Smooth muscle cell (in vitro differentiated cells): ENCODE measurements around the gene FBXL20. TPM values are rescaled to one million over a fixed set of nuclear protein-coding genes. Genes with fewer than 3 reads are reported as not detected.

Experiments used
- DNase-seq: peaks from one replicate; lab custom pipeline; 2025; ENCODE audit not compliant: unreplicated experiment; lab: John Stamatoyannopoulos, UW
- H2AFZ ChIP-seq: fragments of 200-600 bp; sonication (generic); 2 replicates; pipeline ENCODE4 v1.6.0; 2016; ENCODE audit warnings: antibody characterized with exemption, low read depth, mild to moderate bottlenecking
- H3F3A ChIP-seq: fragments of 200-600 bp; sonication (generic); 2 replicates; pipeline ENCODE4 v1.6.0; 2017; ENCODE audit warnings: antibody characterized with exemption, low read depth
- H3K27ac ChIP-seq: fragments of 200-600 bp; sonication (generic); 2 replicates; pipeline ENCODE4 v1.5.1; 2016; ENCODE audit warnings: low read depth, mild to moderate bottlenecking
- H3K27me3 ChIP-seq: fragments of 200-600 bp; sonication (generic); 2 replicates; pipeline ENCODE4 v1.6.1; 2016; ENCODE audit warnings: low read depth, mild to moderate bottlenecking
- H3K36me3 ChIP-seq: fragments of 200-600 bp; sonication (generic); 2 replicates; pipeline ENCODE4 v1.5.1; 2016; ENCODE audit warnings: low read depth
- H3K4me1 ChIP-seq: fragments of 200-600 bp; sonication (generic); 2 replicates; pipeline ENCODE4 v1.5.1; 2016; ENCODE audit warnings: low read depth
- H3K4me2 ChIP-seq: fragments of 200-600 bp; sonication (generic); 2 replicates; pipeline ENCODE4 v1.6.0; 2016; ENCODE audit warnings: mild to moderate bottlenecking
- H3K4me3 ChIP-seq: fragments of 200-600 bp; sonication (generic); 2 replicates; pipeline ENCODE4 v1.5.1; 2016; ENCODE audit warnings: mild to moderate bottlenecking
- H3K79me2 ChIP-seq: fragments of 200-600 bp; sonication (generic); 2 replicates; pipeline ENCODE4 v1.6.0; 2016; ENCODE audit warnings: low read depth, mild to moderate bottlenecking
- H3K9ac ChIP-seq: fragments of 200-600 bp; sonication (generic); 2 replicates; pipeline ENCODE4 v1.6.0; 2016; ENCODE audit warnings: low read depth
- H3K9me3 ChIP-seq: fragments of 200-600 bp; sonication (generic); replicated peaks from 2 replicates; pipeline ENCODE4 v1.5.1; 2016; ENCODE audit warnings: low read depth
- H4K20me1 ChIP-seq: fragments of 200-600 bp; sonication (generic); 2 replicates; pipeline ENCODE4 v1.6.0; 2016; ENCODE audit warnings: low read depth
- CTCF ChIP-seq: fragments of 200-600 bp; sonication (generic); IDR thresholded peaks from 2 replicates; pipeline ENCODE4 v1.5.1; 2017; ENCODE audit warnings: borderline replicate concordance, mild to moderate bottlenecking, antibody characterized with exemption; ENCODE audit not compliant: insufficient read depth, poor library complexity, severe bottlenecking
- WGBS: methylation state at CpG from one replicate; pipeline ENCODE4 v1.1.7; 2016; ENCODE audit warnings: low lambda C conversion rate; 5-methylcytosine and 5-hydroxymethylcytosine counted together
- polyA plus RNA-seq: library from polyadenylated mRNA; unstranded; fragments of >200 nt; fragmentation: Nextera tagmentation; extraction: Ambion mirVana; gene quantifications from 2 replicates; pipeline ENCODE4 v1.2.1, GENCODE V29; 2016
- total RNA-seq: library from RNA; depleted of rRNA; stranded (reverse); fragments of >200 nt; gene quantifications from 2 replicates; pipeline ENCODE4 v1.2.3, GENCODE V29; 2014

Gene FBXL20
- total and polyA plus RNA-seq, 2 experiments from 2014 or later: 8.0 to 19.9 TPM

DNA sequence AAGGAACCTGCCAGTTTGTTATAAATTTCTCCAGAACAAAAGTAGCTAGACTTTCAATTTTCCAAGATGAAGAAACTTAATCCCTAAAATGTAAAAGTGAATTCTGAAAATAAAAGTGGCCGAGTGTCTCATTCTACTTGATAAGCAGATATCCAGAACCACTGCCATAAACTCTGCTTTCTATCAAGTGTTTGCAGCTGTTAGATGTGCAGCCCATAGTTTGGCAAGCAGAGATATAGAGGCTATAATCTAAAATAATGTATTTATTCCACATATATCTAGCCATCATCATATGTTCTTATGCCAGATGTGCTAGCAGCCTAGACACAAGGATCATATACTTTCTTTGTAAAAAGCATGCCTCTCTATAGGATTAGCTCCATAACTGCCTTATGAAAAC is 14.7 kb upstream of the FBXL20 start:
- WGBS: 92% methylated on average over 1 of the region's 1 CpG

DNA sequence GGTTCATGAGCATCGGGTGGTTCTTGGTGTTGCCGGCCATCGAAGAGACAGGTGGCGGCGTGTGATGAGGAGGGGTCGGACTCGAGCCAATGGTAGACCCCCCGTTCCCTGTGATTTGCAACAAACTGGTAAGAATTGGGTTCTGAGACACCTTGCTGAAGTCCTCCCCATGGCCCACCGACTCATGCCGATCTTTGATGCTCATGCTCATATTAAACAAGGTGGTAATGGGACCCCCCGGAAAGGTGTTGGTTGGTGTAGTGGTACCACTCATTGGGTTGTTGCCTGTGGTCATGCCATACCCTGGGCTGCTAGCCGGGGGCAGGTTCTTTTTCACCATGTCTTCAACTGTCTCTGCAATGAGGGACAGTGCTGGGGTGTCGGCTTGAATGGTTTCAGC is 8.9 kb upstream of the FBXL20 start:
- no peak overlapping the region for H3K27ac ChIP-seq
- H3K27me3 ChIP-seq: no peaks in the 10 kb centered on the region
- H3K4me2 ChIP-seq: no peak overlapping the region
- peaks cover 13% of the 10 kb centered on the region for H3F3A ChIP-seq
- H3K4me3 ChIP-seq: no peak overlapping the region
- no peaks in the 10 kb centered on the region for H3K4me1 ChIP-seq
- 98% methylated on average over 13 of the region's 13 CpGs for WGBS
- TF ChIP-seq CTCF: no peak
- peaks cover 16% of the 10 kb centered on the region for H3K36me3 ChIP-seq
- H3K9me3 ChIP-seq: no peaks in the 10 kb centered on the region
- no peak for DNase-seq
- no peaks in the 10 kb centered on the region for H3K79me2 ChIP-seq
- no peak overlapping the region for H3K9ac ChIP-seq
- no peaks in the 10 kb centered on the region for H4K20me1 ChIP-seq
- H2AFZ ChIP-seq: no peak overlapping the region

More for the DNA sequence above, 14.7 kb upstream of the FBXL20 start:
- H3K4me1 ChIP-seq: no peaks in the 10 kb centered on the region
- H3K4me2 ChIP-seq: no peak overlapping the region
- no peak for DNase-seq
- no peak overlapping the region for H2AFZ ChIP-seq
- no peak overlapping the region for H3K27ac ChIP-seq
- no peaks in the 10 kb centered on the region for H3K79me2 ChIP-seq
- no peak overlapping the region for H3K4me3 ChIP-seq
- peaks cover 28% of the 10 kb centered on the region for H3K36me3 ChIP-seq
- no peak overlapping the region for H3K9ac ChIP-seq
- H4K20me1 ChIP-seq: no peaks in the 10 kb centered on the region
- TF ChIP-seq CTCF: no peak
- H3K27me3 ChIP-seq: no peaks in the 10 kb centered on the region
- no peaks in the 10 kb centered on the region for H3F3A ChIP-seq
- no peaks in the 10 kb centered on the region for H3K9me3 ChIP-seq

GRCh38 chr17:39408360-39408759 is 6.9 kb upstream of the FBXL20 start:
- no peaks in the 10 kb centered on the region for H3K27me3 ChIP-seq
- H3K36me3 ChIP-seq: peaks cover 10% of the 10 kb centered on the region
- H3K9me3 ChIP-seq: no peaks in the 10 kb centered on the region
- peaks cover 19% of the 10 kb centered on the region for H3F3A ChIP-seq
- no peak overlapping the region for H3K4me2 ChIP-seq
- DNase-seq: no peak
- no peak overlapping the region for H3K9ac ChIP-seq
- no peak overlapping the region for H2AFZ ChIP-seq
- peaks cover 2% of the 10 kb centered on the region for H3K4me1 ChIP-seq
- H3K4me3 ChIP-seq: no peak overlapping the region
- H4K20me1 ChIP-seq: peaks cover 5% of the 10 kb centered on the region
- no peaks in the 10 kb centered on the region for H3K79me2 ChIP-seq
- WGBS: 95% methylated on average over 2 of the region's 2 CpGs
- TF ChIP-seq CTCF: no peak
- no peak overlapping the region for H3K27ac ChIP-seq

DNA sequence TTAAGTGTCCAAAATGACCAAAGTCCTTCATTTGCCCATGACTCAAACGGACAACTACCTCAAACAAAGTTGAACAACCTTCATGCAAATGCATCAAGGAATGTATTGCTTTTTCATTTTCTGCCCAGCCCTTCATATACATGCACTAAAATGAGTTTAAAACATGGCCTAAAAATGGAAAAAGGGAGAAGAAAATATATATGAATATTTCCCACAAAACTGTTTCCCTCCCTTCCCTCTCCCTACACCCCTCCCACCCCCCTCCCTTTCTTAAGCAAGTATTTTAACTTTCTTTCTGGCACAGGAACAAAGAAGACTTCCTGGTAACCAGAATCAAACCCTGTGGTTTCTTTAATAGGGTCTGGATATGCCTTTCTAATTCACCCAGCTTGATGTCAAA is 5.5 kb upstream of the FBXL20 start:
- Histone ChIP-seq H3K27me3 (no peaks in the 10 kb centered on the region), H4K20me1 (peaks cover 12% of the 10 kb centered on the region), H3K36me3 (peaks cover 10% of the 10 kb centered on the region), H3K9ac (no peak overlapping the region), H3F3A (peaks cover 19% of the 10 kb centered on the region), H3K4me2 (no peak overlapping the region), H3K79me2 (no peaks in the 10 kb centered on the region), H3K27ac (no peak overlapping the region), H2AFZ (no peak overlapping the region), H3K4me1 (peaks cover 2% of the 10 kb centered on the region), H3K4me3 (no peak overlapping the region), H3K9me3 (no peaks in the 10 kb centered on the region)
- WGBS: 92% methylated on average over 1 of the region's 1 CpG
- no peak for DNase-seq
- TF ChIP-seq CTCF: no peak
